Measurements from ENCODE around the gene RPS26.

DNA sequence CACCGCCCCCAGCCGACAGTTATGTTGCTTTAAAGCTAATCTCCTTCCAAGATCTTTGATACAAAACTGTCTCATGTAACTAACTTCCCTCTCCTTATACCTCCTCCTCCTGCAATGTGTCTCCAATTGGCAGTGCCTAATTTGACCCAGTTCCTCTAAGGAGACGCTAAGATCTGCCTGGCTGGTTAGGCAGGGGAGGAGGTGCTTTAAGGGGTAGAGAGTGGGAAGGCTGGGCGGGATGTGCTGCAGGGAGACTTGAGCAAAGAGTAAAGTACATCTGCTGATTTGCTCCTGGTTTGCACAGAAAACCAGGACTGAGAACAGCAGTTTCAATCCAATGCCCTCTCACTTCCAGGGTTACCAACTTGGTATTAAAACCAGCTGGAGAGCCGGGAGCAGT lies 28.2 kb upstream of the RPS26 start:
- TF ChIP-seq BHLHE40 (IDR thresholded peaks at IDR 0.05; ENCODE audit: borderline replicate concordance) (no peak), HDGF (IDR thresholded peaks at IDR 0.05; ENCODE audit: borderline replicate concordance) (no peak), FOXK2 (IDR thresholded peaks at IDR 0.05) (no peak), ELF4 (IDR thresholded peaks at IDR 0.05) (no peak)
- TF ChIP-seq, protein P1, sequence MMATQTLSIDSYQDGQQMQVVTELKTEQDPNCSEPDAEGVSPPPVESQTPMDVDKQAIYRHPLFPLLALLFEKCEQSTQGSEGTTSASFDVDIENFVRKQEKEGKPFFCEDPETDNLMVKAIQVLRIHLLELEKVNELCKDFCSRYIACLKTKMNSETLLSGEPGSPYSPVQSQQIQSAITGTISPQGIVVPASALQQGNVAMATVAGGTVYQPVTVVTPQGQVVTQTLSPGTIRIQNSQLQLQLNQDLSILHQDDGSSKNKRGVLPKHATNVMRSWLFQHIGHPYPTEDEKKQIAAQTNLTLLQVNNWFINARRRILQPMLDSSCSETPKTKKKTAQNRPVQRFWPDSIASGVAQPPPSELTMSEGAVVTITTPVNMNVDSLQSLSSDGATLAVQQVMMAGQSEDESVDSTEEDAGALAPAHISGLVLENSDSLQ (IDR thresholded peaks at IDR 0.05), result no peak

Data from HEK293T (cell line).